Thoracic aorta (tissue), 2 donors: ENCODE results near the gene ELP2. TPM values are rescaled to one million over a fixed set of nuclear protein-coding genes. Genes with fewer than 3 reads are reported as not detected.
"Not testable (repeated sequence)": the region's sequence is repeated elsewhere in the genome, so short reads cannot be mapped to it uniquely, and the experiment has no call there.

ENCODE experiments used
- ATAC-seq: fragments of 150-250 bp; one replicate; pipeline ENCODE4 v1.8.0; 2017; ENCODE audit warnings: low read depth; ENCODE audit not compliant: insufficient number of reproducible peaks, low FRiP score
- DNase-seq: peaks from one replicate; pipeline ENCODE4 v3.0.0-alpha.2; 2020; ENCODE audit warnings: low spot score
- H3K27ac ChIP-seq, 2 donors: fragments of 200-600 bp; sonication (generic); 1 replicate in 1 of 2; 2 replicates in 1 of 2; pipeline ENCODE4 v1.5.1; 2016; ENCODE audit warnings: mild to moderate bottlenecking in 2 of 2, moderate library complexity in 2 of 2
- H3K27me3 ChIP-seq: fragments of 200-600 bp; sonication (generic); replicated peaks from 2 replicates; pipeline ENCODE4 v1.6.0; 2016; ENCODE audit warnings: mild to moderate bottlenecking; ENCODE audit not compliant: insufficient read depth
- H3K36me3 ChIP-seq: fragments of 200-600 bp; sonication (generic); one replicate; pipeline ENCODE4 v1.5.1; 2016
- H3K4me1 ChIP-seq, 2 donors: fragments of 200-600 bp; sonication (generic); 1 replicate in 1 of 2; 2 replicates in 1 of 2; pipeline versions ENCODE4 v1.5.1 to v1.6.0; 2016; ENCODE audit warnings: low read depth in 2 of 2, mild to moderate bottlenecking in 1 of 2; ENCODE audit not compliant: control insufficient read depth in 1 of 2
- H3K4me3 ChIP-seq: fragments of 200-600 bp; sonication (generic); 2 replicates; pipeline ENCODE4 v1.5.1; 2016; ENCODE audit warnings: mild to moderate bottlenecking
- H3K9me3 ChIP-seq: fragments of 200-600 bp; sonication (generic); 2 replicates; pipeline ENCODE4 v1.5.1; 2016
- total RNA-seq, 2 donors: library from RNA; depleted of rRNA; stranded (reverse); fragments of >200 nt; gene quantifications; one replicate each; pipeline versions ENCODE4 v1.1.0 to v1.2.3, GENCODE V29; 2016
- TF ChIP-seq, protein P1 (sequence below): fragments of 200-600 bp; sonication (generic); IDR thresholded peaks from one replicate; pipeline ENCODE4 v1.5.1; 2019; ENCODE audit warnings: antibody characterized with exemption

The ELP2 gene
- total RNA-seq, 2 donors from 2014 or later = 59.0 to 66.6 TPM

GRCh38 chr18:36207303-36207702 is 77.6 kb downstream of the ELP2 start:
- Histone ChIP-seq H3K27me3 (no peaks in the 10 kb centered on the region), H3K9me3 (no peaks in the 10 kb centered on the region), H3K36me3 (no peaks in the 10 kb centered on the region), H3K4me1 (peaks cover 2 to 4% of the 10 kb centered on the region in 2 donors), H3K4me3 (no peak overlapping the region), H3K27ac (no peak overlapping the region)
- DNase-seq (no peak), ATAC-seq (no peak)
- TF ChIP-seq, protein P1, sequence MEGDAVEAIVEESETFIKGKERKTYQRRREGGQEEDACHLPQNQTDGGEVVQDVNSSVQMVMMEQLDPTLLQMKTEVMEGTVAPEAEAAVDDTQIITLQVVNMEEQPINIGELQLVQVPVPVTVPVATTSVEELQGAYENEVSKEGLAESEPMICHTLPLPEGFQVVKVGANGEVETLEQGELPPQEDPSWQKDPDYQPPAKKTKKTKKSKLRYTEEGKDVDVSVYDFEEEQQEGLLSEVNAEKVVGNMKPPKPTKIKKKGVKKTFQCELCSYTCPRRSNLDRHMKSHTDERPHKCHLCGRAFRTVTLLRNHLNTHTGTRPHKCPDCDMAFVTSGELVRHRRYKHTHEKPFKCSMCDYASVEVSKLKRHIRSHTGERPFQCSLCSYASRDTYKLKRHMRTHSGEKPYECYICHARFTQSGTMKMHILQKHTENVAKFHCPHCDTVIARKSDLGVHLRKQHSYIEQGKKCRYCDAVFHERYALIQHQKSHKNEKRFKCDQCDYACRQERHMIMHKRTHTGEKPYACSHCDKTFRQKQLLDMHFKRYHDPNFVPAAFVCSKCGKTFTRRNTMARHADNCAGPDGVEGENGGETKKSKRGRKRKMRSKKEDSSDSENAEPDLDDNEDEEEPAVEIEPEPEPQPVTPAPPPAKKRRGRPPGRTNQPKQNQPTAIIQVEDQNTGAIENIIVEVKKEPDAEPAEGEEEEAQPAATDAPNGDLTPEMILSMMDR = no peak

- H3K4me1 ChIP-seq = peaks cover 6 to 11% of the 10 kb centered on the region in 2 donors
- not testable (repeated sequence) for H3K9me3 ChIP-seq, DNase-seq, ATAC-seq, H3K27me3 ChIP-seq, H3K4me3 ChIP-seq, H3K27ac ChIP-seq, H3K36me3 ChIP-seq
These were observed 78.3 kb downstream of the ELP2 start for GRCh38 chr18:36207969-36208368.

- H3K4me1 ChIP-seq = peaks cover 6 to 14% of the 10 kb centered on the region in 2 donors
- TF ChIP-seq, protein P1 = no peak
- no peak overlapping the region for H3K27ac ChIP-seq
- no peaks in the 10 kb centered on the region for H3K36me3 ChIP-seq
- no peaks in the 10 kb centered on the region for H3K9me3 ChIP-seq
- ATAC-seq (no peak), DNase-seq (no peak)
- H3K27me3 ChIP-seq = no peaks in the 10 kb centered on the region
- H3K4me3 ChIP-seq = no peak overlapping the region
These were observed 81.9 kb downstream of the ELP2 start for GRCh38 chr18:36211612-36212065.

DNA sequence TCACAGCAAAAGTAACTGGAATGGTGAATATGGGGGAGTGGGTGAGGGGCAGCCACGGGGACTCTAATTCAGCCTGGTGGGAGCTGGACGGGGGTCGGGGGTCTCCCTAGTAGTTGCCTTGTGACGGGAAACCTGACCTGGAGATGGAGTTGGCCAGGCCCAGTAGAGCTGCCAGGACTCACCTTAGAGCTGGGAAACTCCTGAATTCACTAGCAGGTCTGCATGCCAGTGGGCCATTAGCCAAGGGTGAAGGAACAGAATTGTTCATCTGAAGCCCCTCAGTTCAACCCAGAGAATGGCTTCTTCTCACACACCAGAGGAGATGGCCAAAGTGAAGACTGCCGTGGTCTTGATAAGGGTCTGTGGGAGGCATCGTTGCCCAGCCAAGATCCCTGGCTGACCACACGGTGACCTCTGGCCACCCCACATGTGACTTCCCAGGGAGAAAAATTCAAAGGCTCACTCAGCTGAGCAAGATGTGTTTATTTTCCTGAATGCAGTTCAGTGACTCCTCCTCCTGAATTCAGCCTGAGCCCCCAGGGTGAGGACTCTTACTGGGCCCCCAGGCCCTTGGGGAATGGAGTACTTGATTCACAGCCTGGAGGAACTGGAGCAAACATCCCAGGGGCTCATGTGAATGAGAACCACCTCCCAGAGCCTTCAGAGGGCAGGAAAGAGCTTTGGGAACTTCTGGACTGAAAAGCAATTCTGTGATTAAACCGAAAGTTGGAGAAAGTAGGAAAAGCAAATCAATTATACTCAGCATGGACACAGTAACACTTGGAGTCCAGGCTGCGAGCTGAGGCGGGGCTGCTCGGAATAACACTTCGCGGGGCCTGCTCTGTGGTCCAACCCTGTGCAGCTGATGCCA is 82.8 kb downstream of the ELP2 start:
- ATAC-seq (no peak), DNase-seq (no peak)
- Histone ChIP-seq H3K27ac (peak overlapping the region in 1 of 2 donors; percentile 37), H3K27me3 (no peaks in the 10 kb centered on the region), H3K36me3 (no peaks in the 10 kb centered on the region), H3K9me3 (no peaks in the 10 kb centered on the region), H3K4me1 (peaks cover 6 to 14% of the 10 kb centered on the region in 2 donors), H3K4me3 (peak overlapping the region; percentile 19)
- TF ChIP-seq, protein P1 = peak; percentile 14

GRCh38 chr18:36214811-36215210 is 85.1 kb downstream of the ELP2 start:
- Histone ChIP-seq H3K4me3 (no peak overlapping the region), H3K4me1 (peaks cover 6 to 14% of the 10 kb centered on the region in 2 donors), H3K36me3 (no peaks in the 10 kb centered on the region), H3K9me3 (no peaks in the 10 kb centered on the region), H3K27me3 (no peaks in the 10 kb centered on the region), H3K27ac (no peak overlapping the region)
- no peak for ATAC-seq
- TF ChIP-seq, protein P1 = no peak
- no peak for DNase-seq
